ENCODE measurements around the gene ZFHX3.

DNA sequence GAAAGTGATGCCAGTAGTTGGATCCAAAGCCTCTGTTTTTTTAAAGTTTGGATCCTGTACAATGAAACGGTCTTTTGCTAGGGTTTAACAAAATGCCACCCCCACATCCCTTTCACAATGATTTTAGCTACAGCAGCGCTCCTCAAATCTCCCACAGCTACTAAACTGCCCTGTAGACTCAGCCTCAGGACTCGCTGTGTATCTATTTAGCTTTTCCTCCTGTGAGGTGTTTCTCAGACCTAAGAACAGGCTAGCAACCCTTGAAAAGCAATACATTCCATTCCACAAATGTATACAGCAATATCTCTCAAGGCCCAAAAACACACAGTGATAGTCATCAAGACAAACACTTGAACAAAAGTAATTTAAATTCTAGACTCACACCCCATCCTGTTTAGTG, 206.4 kb downstream of the ZFHX3 start:
- TF ChIP-seq CTCF (IDR thresholded peaks at IDR 0.05): no peak
- TF ChIP-seq POLR2A (IDR thresholded peaks at IDR 0.05): no peak

All from ovary (tissue), 3 donors.